Activated CD4-positive, alpha-beta T cell treated with anti-CD3 and anti-CD28 coated beads, Interleukin-2, amount 50 U/mL, for 48 hours (primary cell): Measurements from ENCODE around the gene DLGAP4.
A peak's percentile ranks its signal among the peaks of the same experiment; 100 is the strongest.

ENCODE experiments used
- DNase-seq, 2 experiments: peaks; one replicate each; pipeline ENCODE4 v3.0.0-alpha.2; 2020

DLGAP4 gene

DNA sequence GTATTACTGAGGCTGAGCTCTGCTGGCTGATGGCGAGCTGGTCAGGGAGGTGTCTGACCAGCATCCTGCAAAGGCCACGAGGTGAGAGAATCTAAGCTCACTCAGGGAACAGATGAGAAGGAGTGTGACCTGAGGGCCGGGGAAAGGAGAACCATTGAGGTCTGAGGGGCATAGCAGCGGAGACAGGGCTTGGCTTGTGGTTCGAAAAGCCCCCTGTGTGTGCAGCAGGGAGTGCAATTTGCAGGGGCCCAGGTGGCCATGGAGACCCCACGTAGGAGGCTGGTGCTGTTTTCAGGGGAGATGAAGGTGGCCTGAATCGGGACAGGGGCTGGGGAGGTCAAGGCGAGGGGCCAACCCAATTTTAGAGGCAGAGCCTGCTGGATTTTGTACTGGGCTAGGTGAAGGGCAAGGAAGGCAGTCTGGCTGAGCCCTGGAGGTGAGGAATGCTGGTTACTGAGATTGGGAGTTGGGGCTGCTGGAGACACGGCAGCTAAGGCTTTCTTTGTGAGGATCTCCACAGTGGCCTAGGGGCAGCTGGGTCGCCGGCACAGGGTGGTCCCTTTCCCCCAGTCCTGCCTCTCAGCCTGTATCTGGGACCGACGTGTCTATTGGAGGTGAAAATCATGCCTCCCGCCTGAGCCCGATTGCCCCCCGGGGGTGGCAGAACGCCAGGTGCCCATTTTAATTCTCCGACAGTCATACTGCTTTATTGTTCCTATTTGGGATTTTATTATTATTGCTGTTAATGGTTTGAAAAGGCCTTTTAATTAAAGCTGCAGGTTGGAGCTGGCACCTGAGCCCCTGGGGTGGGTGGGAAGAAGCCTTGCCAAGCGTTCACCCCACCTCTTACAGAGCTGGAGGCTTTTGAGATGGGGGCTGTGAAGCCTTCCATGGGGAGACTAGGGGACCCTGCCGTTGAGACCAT, 28.4 kb downstream of the DLGAP4 start:
- no peak for DNase-seq

DNA sequence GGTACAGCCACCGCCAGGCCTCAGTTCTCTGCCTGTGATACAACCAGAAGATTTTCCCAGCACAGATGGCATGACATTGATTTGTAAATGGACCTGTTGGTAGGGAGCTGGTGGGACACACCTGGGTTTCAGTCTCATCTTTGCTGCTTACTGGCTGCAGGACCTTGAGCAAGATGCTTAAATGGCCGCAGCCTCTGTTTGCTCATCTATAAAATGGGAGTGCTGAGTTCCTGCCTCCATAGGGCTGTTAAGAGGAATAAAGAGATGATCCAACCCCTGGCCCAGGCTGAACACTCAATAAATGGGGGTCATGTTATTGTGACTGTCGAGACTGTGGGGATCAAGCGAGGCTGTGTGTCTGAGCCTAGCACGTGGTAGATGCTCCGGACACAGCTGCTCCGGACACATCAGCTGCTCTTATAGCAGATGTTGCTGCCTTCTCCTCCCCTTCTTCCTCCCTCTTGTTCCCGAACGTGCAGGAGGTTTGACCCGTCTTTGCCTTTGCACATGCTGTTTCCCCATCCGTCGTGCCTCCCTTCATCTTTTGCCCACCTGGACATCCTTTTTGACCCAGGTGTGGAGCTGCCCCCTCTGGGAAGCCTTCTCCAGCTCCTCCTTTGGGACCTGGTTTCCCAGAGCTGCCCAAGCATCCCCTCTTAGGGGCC, 29.2 kb downstream of the DLGAP4 start:
- DNase-seq: no peak

GRCh38 chr20:36336204-36336603, 30.1 kb downstream of the DLGAP4 start:
- no peak for DNase-seq

GRCh38 chr20:36336954-36337704, 31.0 kb downstream of the DLGAP4 start:
- DNase-seq: no peak

GRCh38 chr20:36337886-36338285, 31.7 kb downstream of the DLGAP4 start:
- DNase-seq: no peak

DNA sequence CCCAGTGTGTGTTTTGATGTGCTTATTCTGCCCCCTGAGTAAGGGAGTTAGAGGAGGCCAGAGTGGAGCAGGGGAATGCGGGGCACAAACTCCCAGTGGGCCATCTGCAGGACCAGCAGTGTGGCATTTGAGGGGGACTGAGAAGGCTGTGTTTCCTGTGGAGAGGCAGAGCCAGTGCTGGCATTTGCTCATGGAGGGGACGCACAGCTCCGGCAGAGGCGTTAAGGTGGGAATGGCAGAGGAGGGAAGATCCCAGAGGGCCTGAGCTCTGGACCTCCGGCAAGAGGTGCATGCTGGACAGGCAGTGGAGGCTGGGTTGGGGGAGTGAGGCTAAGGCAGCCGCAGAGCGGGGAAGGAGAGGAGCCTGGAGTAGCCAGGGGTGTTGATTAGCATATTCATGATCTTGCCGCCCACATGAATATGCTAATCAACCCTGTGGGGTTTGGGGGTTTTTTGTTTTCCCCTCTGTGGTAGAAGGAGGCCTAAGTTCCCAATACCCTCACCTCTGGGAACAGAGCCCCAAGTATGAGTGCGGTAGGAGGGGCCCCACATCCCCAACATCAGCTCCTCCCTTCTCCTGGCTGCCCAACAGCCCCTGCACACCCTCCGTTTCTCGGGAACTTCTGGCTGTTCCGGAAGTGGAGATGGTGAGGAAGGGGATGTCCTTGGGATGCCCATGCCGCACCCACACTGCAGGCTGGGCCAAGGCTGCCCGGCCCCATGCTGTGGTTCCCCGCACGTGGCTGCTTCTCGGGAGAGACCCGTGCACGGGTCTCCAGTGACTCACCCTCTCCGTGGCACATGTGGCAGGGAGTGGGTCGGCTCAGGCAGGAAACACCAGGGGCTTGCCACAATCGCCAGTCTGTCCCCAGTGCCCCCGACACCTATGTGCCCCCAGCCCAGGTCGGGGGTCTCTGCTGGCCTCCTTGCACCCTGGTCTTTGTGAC, 33.8 kb downstream of the DLGAP4 start:
- DNase-seq: peak; percentile 8 to 28

DNA sequence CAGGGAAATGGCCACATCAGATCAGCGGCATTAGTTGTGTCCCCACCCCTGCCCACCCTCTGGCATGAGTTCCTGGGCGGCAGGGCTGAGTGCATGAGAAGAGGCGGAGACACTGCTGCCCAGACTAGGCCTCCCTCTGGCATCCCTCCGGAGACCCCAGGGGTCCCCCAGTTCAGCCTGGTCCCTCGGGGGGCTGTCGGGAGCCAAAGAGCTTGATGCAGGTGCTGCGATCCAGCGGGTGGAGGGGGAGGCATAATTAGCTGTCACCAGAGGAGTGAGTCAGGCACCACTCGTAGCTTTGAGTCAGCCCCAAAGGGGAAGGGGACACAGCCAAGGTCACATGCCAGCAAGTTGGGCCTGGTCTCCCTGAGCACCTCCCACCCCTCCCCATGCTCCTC, 34.5 kb downstream of the DLGAP4 start:
- no peak for DNase-seq

GRCh38 chr20:36341331-36342020, 35.3 kb downstream of the DLGAP4 start:
- DNase-seq: no peak

- no peak for DNase-seq
Observed at GRCh38 chr20:36342331-36343120, 36.4 kb downstream of the DLGAP4 start.

GRCh38 chr20:36343641-36344040, 37.5 kb downstream of the DLGAP4 start:
- no peak for DNase-seq

DNA sequence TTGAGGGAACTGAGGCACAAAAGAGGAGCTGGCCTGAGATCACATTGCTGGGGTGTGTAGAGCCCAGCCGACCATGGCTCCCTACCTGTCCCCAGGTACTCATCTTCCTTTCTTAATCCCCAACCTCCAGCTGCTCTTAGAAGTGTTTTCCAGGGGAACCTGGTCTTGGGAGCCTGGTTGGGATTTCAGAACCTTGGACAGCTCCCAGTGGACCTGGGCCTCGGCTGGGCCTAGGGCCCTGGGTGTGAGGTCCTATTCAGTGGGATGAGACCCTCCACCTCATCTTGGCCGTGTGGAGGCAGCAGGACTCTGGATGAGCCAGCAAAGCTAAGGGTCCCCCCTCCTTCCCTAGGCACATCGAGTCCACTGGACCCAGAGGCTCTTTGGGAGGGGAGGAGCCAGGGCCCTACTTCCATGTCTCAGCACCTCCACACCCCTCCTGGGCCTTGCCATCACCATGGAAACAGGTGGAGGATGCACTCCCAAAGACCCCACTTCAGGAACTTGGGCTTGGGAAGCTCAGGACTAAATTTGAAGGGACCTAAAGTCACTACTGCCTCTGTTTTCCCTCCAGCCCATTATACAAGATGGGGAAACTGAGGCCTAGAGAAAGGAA, 38.5 kb downstream of the DLGAP4 start:
- peak; percentile 13 to 24 for DNase-seq

DNA sequence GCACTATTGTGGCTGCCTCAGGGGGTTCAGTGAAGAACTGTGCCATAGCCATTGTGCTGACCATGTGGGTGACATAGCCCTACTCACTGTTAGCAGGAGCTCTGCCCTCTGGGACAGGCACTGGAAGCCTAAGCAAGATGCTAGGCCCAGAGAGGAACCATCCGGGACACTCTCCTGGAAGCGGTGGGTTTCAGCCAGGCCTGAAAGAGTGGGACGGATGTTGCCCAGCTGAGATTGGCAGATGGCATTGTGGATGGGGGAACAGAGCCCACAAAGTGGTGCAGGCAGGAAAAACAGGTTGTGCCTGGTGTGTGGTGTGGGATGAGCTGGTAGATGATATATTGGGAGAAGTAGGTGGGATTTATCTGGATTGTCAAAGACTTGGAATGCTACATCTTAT, 40.1 kb downstream of the DLGAP4 start:
- DNase-seq: no peak

DNA sequence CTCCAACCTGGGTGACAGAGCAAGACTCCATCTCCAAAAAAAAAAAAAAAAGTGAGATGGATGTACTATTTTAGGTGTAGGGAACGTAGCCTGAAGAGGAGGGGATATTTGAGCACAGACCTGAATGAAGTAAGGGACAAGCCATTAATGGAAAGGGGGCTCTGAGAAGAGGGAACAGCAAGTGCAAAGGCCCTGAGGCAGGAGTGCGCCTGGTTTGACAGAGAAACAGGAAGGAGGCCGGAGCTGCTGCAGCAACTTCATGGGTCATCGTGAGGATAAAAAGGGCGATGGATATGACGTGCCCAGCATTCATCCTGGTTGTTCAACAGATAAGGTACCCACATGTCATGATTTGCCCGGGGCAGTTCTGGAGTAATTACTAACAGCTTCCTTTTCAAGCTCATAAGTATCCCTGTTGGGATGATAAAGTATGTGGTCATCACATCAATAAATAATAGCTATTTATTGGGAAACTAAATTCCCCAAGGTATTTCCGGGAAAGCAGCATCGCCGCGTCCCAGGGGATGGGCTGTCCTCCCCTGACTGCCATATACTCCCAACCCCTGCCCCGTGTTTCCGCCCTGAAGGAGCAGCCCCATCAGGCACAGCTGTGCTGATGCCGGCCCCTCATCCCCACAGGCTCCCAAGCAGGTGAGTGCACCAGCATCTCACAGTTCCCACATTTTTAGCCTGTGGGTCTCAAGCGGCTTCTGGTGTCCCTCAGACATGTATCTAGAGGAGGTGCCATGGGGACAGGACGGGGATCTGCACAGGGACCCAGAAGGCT, 43.4 kb downstream of the DLGAP4 start:
- DNase-seq: no peak

DNA sequence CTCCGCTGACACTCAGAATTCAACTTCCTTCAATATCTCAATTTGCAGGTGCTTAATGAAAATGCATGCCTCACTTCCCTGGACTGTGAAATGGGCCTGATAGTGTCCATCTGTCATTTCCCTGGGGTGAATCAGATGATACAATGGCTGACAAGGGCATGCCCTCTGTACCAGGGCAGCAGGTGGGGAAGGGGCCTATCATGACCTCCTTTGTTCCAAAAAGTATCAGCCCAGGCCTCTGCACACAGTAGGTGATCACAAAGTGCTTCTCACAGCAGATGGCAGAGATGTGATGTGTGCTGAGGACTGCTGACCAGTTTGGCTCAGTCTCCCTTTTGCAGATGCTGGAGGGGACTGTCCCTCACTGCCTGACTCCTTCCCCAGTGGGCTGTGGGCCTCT, 44.3 kb downstream of the DLGAP4 start:
- DNase-seq: no peak

- no peak for DNase-seq
Observed at GRCh38 chr20:36351937-36352336, 45.8 kb downstream of the DLGAP4 start.

DNA sequence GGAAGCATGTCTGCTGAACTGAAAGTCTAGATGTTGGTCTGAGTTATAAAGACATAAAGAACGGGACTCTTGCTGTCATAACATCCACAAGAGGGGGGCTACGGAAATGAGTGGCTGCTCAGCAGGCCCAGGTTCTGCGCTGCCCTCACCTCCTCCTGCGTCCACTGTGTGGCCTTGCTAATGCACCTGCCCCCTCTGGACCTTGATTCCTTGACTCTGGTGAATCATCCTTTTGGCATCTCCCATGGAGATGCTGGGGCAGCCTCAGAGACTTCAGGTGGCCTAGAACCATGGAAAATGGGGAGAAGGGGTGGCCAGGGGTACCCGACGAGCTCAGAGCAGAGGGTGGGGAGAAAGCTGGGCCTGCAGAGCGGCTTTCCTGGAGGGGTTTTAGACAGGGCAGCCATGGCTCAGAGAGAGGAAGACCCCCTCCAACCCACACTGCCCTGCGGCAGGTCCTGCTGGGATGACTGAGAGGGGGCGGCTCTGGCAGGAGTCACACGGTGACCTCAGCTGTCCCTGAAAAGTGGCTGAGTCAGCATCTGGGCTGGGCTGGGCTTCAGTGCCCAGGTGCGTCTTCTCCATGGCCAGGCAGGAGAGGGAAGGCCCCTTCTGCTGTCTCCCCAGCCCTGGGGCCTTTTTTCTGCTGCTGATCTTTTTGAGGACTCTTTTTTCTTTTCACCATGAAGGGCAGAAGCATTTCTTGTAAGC, 46.9 kb downstream of the DLGAP4 start:
- no peak for DNase-seq

DNA sequence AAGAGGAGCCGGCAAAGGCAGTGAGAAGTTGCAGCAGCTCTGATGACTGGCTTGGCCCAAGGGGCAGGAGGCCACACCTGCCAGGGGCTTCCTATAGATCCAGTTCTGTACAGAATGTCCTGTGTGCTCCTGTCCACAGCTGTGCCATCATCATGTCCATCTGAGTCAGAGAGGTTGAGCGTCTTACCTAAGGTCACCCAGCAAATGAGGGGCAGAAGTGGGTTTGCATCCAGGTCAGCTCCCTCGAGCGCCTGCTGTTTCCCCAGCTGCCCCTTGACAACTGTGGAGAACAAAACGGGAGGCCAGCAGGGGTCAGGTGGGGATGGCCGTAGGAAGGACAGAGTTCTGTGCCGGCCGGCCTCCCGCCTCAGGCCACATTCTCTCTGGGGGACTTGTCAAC, 47.6 kb downstream of the DLGAP4 start:
- no peak for DNase-seq

DNA sequence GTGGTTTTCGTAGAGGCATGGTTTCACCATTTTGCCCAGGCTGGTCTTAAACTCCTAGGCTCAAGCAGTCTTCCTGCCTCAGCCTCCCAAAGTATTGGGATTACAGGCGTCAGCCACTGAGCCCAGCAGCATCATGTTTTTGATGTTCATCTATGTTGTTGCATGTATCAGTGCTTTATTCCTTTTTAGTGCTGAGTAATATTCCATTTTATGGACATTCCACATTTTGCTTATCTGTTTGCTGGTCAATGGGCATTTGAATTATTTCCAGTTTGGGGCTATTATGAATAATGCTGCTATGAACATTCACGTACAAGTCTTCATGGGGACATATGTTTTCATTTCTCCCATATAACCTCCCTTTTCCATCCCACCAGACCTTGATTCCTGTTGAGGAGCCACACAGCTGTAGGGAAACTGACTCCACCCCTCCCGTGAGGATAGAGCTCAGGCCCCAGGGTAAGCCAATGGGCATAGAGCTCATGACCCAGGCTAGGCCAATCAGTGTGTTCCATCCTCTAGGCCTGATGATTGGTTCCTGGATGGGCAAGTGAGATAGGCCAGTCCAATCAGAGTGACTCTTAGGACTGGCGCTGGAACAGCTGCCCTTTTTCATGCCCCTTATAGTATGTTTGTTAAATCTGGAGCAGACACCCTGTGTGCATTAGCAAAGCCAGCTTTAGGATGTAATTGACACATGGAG, 49.5 kb downstream of the DLGAP4 start:
- DNase-seq: no peak
